Progenitor cell of endocrine pancreas (in vitro differentiated cells): ENCODE measurements around the gene CASP9. TPM values are rescaled to one million over a fixed set of nuclear protein-coding genes. Genes with fewer than 3 reads are reported as not detected.
A peak's percentile ranks its signal among the peaks of the same experiment; 100 is the strongest.
"Not testable (repeated sequence)": the region's sequence is repeated elsewhere in the genome, so short reads cannot be mapped to it uniquely, and the experiment has no call there.

Source experiments
- DNase-seq: peaks from one replicate; pipeline ENCODE4 v3.0.0; 2021; ENCODE audit warnings: low spot score; ENCODE audit not compliant: unreplicated experiment
- H3K27ac Mint-ChIP-seq: 2 replicates; pipeline ENCODE4 v1.8.0; 2021; ENCODE audit warnings: mild to moderate bottlenecking, moderate library complexity, mixed read lengths
- H3K27me3 Mint-ChIP-seq: 2 replicates; pipeline ENCODE4 v1.8.0; 2021; ENCODE audit warnings: mixed read lengths
- H3K36me3 Mint-ChIP-seq: 2 replicates; pipeline ENCODE4 v1.8.0; 2022; ENCODE audit warnings: mixed read lengths; ENCODE audit not compliant: insufficient read depth
- H3K4me1 Mint-ChIP-seq: 2 replicates; pipeline ENCODE4 v1.8.0; 2021; ENCODE audit warnings: low read depth, mixed read lengths
- H3K4me3 Mint-ChIP-seq: 2 replicates; pipeline ENCODE4 v1.8.0; 2021; ENCODE audit warnings: low read depth, mild to moderate bottlenecking, moderate library complexity, mixed read lengths
- H3K9me3 Mint-ChIP-seq: 2 replicates; pipeline ENCODE4 v1.8.0; 2021; ENCODE audit warnings: low read depth, mixed read lengths
- CTCF ChIP-seq: fragments of 200-600 bp; sonication (generic); IDR thresholded peaks from one replicate; pipeline ENCODE4 v1.5.0; 2021; ENCODE audit warnings: antibody characterized with exemption, mild to moderate bottlenecking; ENCODE audit not compliant: unreplicated experiment
- total RNA-seq: library from RNA; stranded (reverse); gene quantifications from 2 replicates; pipeline ENCODE4 v1.2.1, GENCODE V29; 2021

Gene CASP9
- total RNA-seq, 1 donor from 2014 or later: 25.2 TPM

GRCh38 chr1:15475752-15476314 lies 48.2 kb downstream of the CASP9 start, which contains the start of gene CELA2B:
Gene CELA2B, plus strand, starts transcription at chr1:15476104. Its CDS starts 22 bp downstream, at chr1:15476126.
- Mint-ChIP-seq H3K4me1 (no peaks in the 10 kb centered on the region), H3K27me3 (no peaks in the 10 kb centered on the region), H3K27ac (peak within 1 kb of the TSS; percentile 45), H3K4me3 (no peak within 1 kb of the TSS), H3K36me3 (no peaks in the 10 kb centered on the region), H3K9me3 (no peaks in the 10 kb centered on the region)
- no peak for DNase-seq
- no peak for TF ChIP-seq CTCF

GRCh38 chr1:15472587-15472986 lies 51.4 kb downstream of the CASP9 start:
- H3K27me3 Mint-ChIP-seq: no peaks in the 10 kb centered on the region
- no peak overlapping the region for H3K27ac Mint-ChIP-seq
- no peak for DNase-seq
- no peak overlapping the region for H3K4me3 Mint-ChIP-seq
- TF ChIP-seq CTCF: no peak
- no peaks in the 10 kb centered on the region for H3K36me3 Mint-ChIP-seq
- H3K9me3 Mint-ChIP-seq: no peaks in the 10 kb centered on the region
- no peaks in the 10 kb centered on the region for H3K4me1 Mint-ChIP-seq

GRCh38 chr1:15471723-15472122 lies 52.3 kb downstream of the CASP9 start:
- not testable (repeated sequence) for H3K4me3 Mint-ChIP-seq, H3K36me3 Mint-ChIP-seq, DNase-seq, H3K9me3 Mint-ChIP-seq, H3K27me3 Mint-ChIP-seq, H3K27ac Mint-ChIP-seq, H3K4me1 Mint-ChIP-seq

GRCh38 chr1:15471067-15471466 lies 52.9 kb downstream of the CASP9 start:
- H3K27me3 Mint-ChIP-seq, H3K27ac Mint-ChIP-seq, H3K4me3 Mint-ChIP-seq, H3K4me1 Mint-ChIP-seq, DNase-seq, H3K9me3 Mint-ChIP-seq, H3K36me3 Mint-ChIP-seq: not testable (repeated sequence)

GRCh38 chr1:15469821-15470448 lies 54.1 kb downstream of the CASP9 start:
- H3K4me3 Mint-ChIP-seq, H3K9me3 Mint-ChIP-seq, H3K27me3 Mint-ChIP-seq, H3K4me1 Mint-ChIP-seq, H3K36me3 Mint-ChIP-seq, H3K27ac Mint-ChIP-seq, DNase-seq: not testable (repeated sequence)

GRCh38 chr1:15469361-15469760 lies 54.7 kb downstream of the CASP9 start:
- Mint-ChIP-seq H3K36me3 (no peaks in the 10 kb centered on the region), H3K4me3 (no peak overlapping the region), H3K27ac (no peak overlapping the region), H3K4me1 (no peaks in the 10 kb centered on the region), H3K9me3 (no peaks in the 10 kb centered on the region), H3K27me3 (no peaks in the 10 kb centered on the region)
- DNase-seq: no peak
- no peak for TF ChIP-seq CTCF

GRCh38 chr1:15468145-15468544 lies 55.9 kb downstream of the CASP9 start:
- Mint-ChIP-seq H3K4me1 (peaks cover 4% of the 10 kb centered on the region), H3K27ac (no peak overlapping the region), H3K27me3 (no peaks in the 10 kb centered on the region), H3K9me3 (no peaks in the 10 kb centered on the region), H3K36me3 (no peaks in the 10 kb centered on the region), H3K4me3 (no peak overlapping the region)
- no peak for DNase-seq
- no peak for TF ChIP-seq CTCF

- not testable (repeated sequence) for H3K27ac Mint-ChIP-seq, H3K36me3 Mint-ChIP-seq, H3K27me3 Mint-ChIP-seq, DNase-seq, H3K9me3 Mint-ChIP-seq, H3K4me3 Mint-ChIP-seq, H3K4me1 Mint-ChIP-seq
Measured at GRCh38 chr1:15466955-15467625, 56.9 kb downstream of the CASP9 start.
